HFFc6 (cell line): ENCODE data around the gene NCAM2. TPM values are rescaled to one million over a fixed set of nuclear protein-coding genes. Genes with fewer than 3 reads are reported as not detected.

ENCODE experiments used
- DNase-seq: peaks from one replicate; pipeline ENCODE4 v3.0.0-alpha.2; 2018
- H3K27ac Mint-ChIP-seq: 2 replicates; pipeline ENCODE4 v1.8.0; 2020; ENCODE audit warnings: mild to moderate bottlenecking, mixed read lengths
- H3K27me3 Mint-ChIP-seq: 2 replicates; pipeline ENCODE4 v1.8.0; 2021; ENCODE audit warnings: mild to moderate bottlenecking, moderate library complexity, mixed read lengths; ENCODE audit not compliant: insufficient read depth
- H3K36me3 Mint-ChIP-seq: 2 replicates; pipeline ENCODE4 v1.8.0; 2021; ENCODE audit warnings: low read depth, mixed read lengths
- H3K4me1 Mint-ChIP-seq: 2 replicates; pipeline ENCODE4 v1.8.0; 2020; ENCODE audit warnings: low read depth, mixed read lengths
- H3K4me3 Mint-ChIP-seq: 2 replicates; pipeline ENCODE4 v1.8.0; 2020; ENCODE audit warnings: mild to moderate bottlenecking, moderate library complexity, mixed read lengths
- H3K9me3 Mint-ChIP-seq: 2 replicates; pipeline ENCODE4 v1.8.0; 2020; ENCODE audit warnings: mild to moderate bottlenecking, mixed read lengths
- total RNA-seq, 6 experiments: library from RNA; stranded (reverse); fragmentation: NEBNext Ultra II Directional; extraction: Animal tissue kit (Norgen Biotek cat#: 25700); gene quantifications; 2 replicates in 1 of 6; 3 replicates in 5 of 6; pipeline ENCODE4 v1.2.3, GENCODE V29; 2021
- TF ChIP-seq, protein P1 (sequence below): fragments of 200-600 bp; sonication (generic); IDR thresholded peaks from 2 replicates; pipeline ENCODE4 v1.5.0; 2021; ENCODE audit warnings: antibody characterized with exemption, mild to moderate bottlenecking

NCAM2 gene
- total RNA-seq, 6 experiments from 2014 or later = 2.2 to 10.2 (median 8.8) TPM

DNA sequence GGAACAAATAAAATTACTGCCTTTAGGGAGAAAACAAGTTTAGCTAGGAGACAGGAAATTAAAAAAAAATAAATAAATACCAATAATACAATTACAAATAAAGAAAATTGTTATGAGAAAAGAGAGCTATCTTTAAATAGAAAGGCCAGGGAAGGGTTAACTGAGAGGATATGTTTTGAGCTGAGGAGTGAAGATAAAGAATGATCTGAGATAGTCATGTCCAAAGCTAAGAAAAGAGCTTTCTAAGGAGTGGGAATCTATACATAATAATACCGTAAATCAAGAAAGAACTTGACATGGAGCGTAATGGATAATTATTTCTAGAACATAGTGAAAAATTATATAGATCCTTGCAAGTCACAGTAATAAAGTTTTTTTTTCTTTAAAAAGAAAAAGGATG lies 176.5 kb downstream of the NCAM2 start:
- peaks cover 42% of the 10 kb centered on the region for H3K4me1 Mint-ChIP-seq
- DNase-seq = no peak
- H3K4me3 Mint-ChIP-seq = no peak overlapping the region
- no peaks in the 10 kb centered on the region for H3K27me3 Mint-ChIP-seq
- H3K27ac Mint-ChIP-seq = no peak overlapping the region; the same call in 1 of the 2 replicates
- H3K9me3 Mint-ChIP-seq = no peaks in the 10 kb centered on the region
- TF ChIP-seq, protein P1, sequence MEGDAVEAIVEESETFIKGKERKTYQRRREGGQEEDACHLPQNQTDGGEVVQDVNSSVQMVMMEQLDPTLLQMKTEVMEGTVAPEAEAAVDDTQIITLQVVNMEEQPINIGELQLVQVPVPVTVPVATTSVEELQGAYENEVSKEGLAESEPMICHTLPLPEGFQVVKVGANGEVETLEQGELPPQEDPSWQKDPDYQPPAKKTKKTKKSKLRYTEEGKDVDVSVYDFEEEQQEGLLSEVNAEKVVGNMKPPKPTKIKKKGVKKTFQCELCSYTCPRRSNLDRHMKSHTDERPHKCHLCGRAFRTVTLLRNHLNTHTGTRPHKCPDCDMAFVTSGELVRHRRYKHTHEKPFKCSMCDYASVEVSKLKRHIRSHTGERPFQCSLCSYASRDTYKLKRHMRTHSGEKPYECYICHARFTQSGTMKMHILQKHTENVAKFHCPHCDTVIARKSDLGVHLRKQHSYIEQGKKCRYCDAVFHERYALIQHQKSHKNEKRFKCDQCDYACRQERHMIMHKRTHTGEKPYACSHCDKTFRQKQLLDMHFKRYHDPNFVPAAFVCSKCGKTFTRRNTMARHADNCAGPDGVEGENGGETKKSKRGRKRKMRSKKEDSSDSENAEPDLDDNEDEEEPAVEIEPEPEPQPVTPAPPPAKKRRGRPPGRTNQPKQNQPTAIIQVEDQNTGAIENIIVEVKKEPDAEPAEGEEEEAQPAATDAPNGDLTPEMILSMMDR = no peak
- no peaks in the 10 kb centered on the region for H3K36me3 Mint-ChIP-seq

DNA sequence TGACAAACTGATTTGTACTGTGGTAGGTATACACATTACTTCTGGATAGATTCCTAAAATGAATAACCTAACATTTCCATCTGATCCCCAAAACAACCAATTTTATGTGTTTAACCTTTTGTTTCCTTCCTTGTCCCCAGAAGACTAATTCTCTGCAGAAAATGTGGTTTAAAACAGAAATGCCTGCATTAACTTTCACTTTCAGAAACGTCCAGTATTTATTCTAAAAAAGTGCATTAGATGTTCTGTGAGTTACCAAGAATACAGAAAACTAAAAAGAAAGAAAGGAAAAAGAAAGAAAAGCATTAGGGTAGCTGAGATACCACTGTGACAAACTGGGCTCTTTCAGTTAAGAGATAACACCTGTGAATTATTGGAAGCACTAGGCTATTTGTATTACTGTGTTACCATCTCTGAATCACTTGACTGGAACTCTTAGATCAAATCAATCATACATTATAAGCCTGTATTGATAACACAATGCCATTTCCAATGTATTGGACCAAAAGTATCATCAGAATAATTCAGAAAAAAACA lies 177.7 kb downstream of the NCAM2 start:
- peak overlapping the region; percentile 80 for H3K4me3 Mint-ChIP-seq
- TF ChIP-seq, protein P1 = no peak
- DNase-seq = no peak
- H3K36me3 Mint-ChIP-seq = no peaks in the 10 kb centered on the region
- peaks cover 42% of the 10 kb centered on the region for H3K4me1 Mint-ChIP-seq
- H3K9me3 Mint-ChIP-seq = no peaks in the 10 kb centered on the region
- H3K27me3 Mint-ChIP-seq = no peaks in the 10 kb centered on the region
- peak overlapping the region; percentile 61 for H3K27ac Mint-ChIP-seq

DNA sequence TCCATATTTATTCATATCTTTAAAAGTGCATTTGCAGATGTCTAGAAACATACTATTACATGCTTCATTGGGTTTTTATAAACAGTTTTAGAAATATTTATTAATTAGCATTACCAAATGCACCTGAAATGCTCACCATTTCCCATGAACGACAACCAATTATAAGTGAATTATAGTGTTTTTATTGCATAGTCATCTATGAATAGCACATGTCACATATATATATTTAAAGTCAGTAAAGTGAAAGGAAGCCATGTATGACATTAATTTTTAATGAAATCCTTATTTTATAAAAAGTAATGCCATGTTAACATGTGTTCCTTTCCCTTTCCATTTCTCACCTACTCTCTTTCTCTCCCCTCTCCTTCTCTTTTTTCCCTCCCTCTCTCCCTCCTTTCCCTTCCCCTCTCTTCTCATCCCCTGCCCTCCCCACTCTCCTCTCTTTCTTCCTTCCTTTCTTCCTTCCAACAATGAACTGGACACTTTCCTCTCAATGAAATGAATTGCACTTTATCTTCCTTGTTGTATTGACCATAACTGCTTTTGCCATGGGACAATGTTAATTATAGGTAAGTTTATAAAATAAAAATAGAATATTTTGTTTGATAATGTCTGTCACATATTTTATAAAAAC lies 179.3 kb downstream of the NCAM2 start:
- Mint-ChIP-seq H3K36me3 (no peaks in the 10 kb centered on the region), H3K4me1 (peaks cover 44% of the 10 kb centered on the region), H3K27ac (no peak overlapping the region), H3K27me3 (no peaks in the 10 kb centered on the region), H3K9me3 (no peaks in the 10 kb centered on the region), H3K4me3 (no peak overlapping the region)
- TF ChIP-seq, protein P1 = no peak
- no peak for DNase-seq

DNA sequence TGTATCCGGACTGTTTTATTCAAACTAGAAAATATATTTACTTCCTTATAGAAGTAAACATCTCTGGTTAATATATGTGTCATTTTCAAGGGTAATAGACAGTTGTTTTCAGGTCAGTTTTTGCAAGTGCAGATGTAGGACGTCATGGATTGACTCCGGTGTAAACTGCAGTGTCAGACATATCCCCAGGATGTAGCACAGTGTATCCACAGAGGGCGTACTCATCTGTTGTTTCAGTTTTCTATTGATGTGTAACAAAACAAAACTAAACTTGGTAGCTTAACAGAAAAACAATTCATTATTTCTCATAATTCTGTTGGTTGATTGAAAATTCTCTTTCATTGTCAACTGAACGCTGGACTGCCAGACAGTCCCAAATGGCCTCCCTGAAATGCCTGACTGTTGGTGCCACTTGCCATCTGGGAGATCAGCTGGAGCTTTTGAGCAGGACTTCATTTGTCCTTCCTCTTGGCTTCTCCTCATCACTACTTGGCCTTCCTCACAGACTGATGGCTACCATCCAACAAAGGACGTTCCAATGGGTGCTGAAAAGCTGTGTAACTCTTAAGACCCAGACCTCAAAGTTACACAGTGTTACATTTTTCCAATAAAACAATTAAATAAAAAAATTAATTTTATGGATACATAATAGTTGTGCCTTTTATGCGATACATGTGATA lies 181.6 kb downstream of the NCAM2 start:
- Mint-ChIP-seq H3K4me1 (peaks cover 40% of the 10 kb centered on the region), H3K27me3 (no peaks in the 10 kb centered on the region), H3K9me3 (no peaks in the 10 kb centered on the region), H3K36me3 (no peaks in the 10 kb centered on the region), H3K4me3 (no peak overlapping the region), H3K27ac (no peak overlapping the region)
- no peak for DNase-seq
- TF ChIP-seq, protein P1 = no peak

DNA sequence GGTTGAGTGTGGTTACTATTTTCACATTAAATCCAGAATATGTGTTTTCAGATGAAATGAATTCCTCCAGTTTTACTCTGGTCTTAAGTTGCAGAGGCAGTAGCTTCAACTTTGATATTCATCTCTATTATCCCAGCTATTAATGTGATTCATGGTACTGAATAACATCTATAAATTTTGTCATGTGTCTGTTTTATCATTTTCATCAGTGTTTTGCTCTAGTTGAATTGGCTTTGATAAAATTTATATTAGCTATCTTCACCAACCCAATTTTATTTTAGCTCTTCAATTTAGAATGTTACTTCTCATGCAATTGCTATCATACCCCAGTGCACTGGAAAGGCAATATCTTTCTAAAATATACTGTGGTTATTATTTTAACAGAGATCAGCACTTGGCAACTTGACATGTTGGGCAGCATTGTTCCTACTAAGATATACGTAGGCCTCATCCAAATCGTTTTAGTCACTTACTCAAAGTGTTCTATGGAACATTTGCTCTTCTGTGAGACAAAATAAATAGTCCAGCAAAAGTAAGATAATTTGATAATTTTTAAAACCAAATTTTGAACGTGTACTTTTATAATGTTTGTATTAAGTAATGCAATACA lies 184.3 kb downstream of the NCAM2 start:
- Mint-ChIP-seq H3K4me3 (peak overlapping the region; percentile 29; the same call in 1 of the 2 replicates), H3K27me3 (no peaks in the 10 kb centered on the region), H3K36me3 (no peaks in the 10 kb centered on the region), H3K4me1 (peaks cover 30% of the 10 kb centered on the region), H3K9me3 (no peaks in the 10 kb centered on the region), H3K27ac (peak overlapping the region; percentile 38; the same call in 1 of the 2 replicates)
- TF ChIP-seq, protein P1 = no peak
- DNase-seq = no peak
